Karpas-422 (cell line): ENCODE data around the gene GATAD2B. TPM values are rescaled to one million over a fixed set of nuclear protein-coding genes. Genes with fewer than 3 reads are reported as not detected.

ENCODE experiments used
- DNase-seq: peaks from one replicate; pipeline ENCODE4 v3.0.0-alpha.2; 2015
- H2AFZ ChIP-seq: fragments of 200-600 bp; sonication (generic); 2 replicates; pipeline ENCODE4 v1.6.1; 2014; ENCODE audit warnings: antibody characterized with exemption, low read length, mixed read lengths
- H3K27ac ChIP-seq: fragments of 200-600 bp; sonication (generic); 2 replicates; pipeline ENCODE4 v1.5.1; 2014; ENCODE audit warnings: mild to moderate bottlenecking, low read length, moderate library complexity
- H3K27me3 ChIP-seq: fragments of 200-600 bp; sonication (generic); 2 replicates; pipeline ENCODE4 v1.6.1; 2014; ENCODE audit warnings: low read length, mixed read lengths
- H3K36me3 ChIP-seq: fragments of 200-600 bp; sonication (generic); 2 replicates; pipeline ENCODE4 v1.6.1; 2014; ENCODE audit warnings: low read length, mixed read lengths; ENCODE audit not compliant: insufficient read depth
- H3K4me1 ChIP-seq: fragments of 200-600 bp; sonication (generic); 2 replicates; pipeline ENCODE4 v1.6.1; 2014; ENCODE audit warnings: mild to moderate bottlenecking, low read length, mixed read lengths
- H3K4me2 ChIP-seq: fragments of 200-600 bp; sonication (generic); 2 replicates; pipeline ENCODE4 v1.6.1; 2014; ENCODE audit warnings: low read length, low read depth, mild to moderate bottlenecking; ENCODE audit not compliant: poor library complexity, severe bottlenecking
- H3K4me3 ChIP-seq: fragments of 200-600 bp; sonication (generic); 2 replicates; pipeline ENCODE4 v1.5.1; 2014; ENCODE audit warnings: mild to moderate bottlenecking, antibody characterized with exemption, low read length, mixed read lengths
- H3K79me2 ChIP-seq: fragments of 200-600 bp; sonication (generic); 2 replicates; pipeline ENCODE4 v1.6.1; 2014; ENCODE audit warnings: mild to moderate bottlenecking, low read length, mixed read lengths
- H3K9ac ChIP-seq: fragments of 200-600 bp; sonication (generic); 2 replicates; pipeline ENCODE4 v1.6.0; 2014; ENCODE audit warnings: low read length
- H3K9me2 ChIP-seq: fragments of 200-600 bp; sonication (generic), shearing (Covaris generic); replicated peaks from 2 replicates; pipeline ENCODE4 v1.6.0; 2014; ENCODE audit warnings: mild to moderate bottlenecking, low read length, moderate library complexity; ENCODE audit not compliant: insufficient read depth
- H3K9me3 ChIP-seq: fragments of 300-700, 200-600 bp; sonication (generic); 2 replicates; pipeline ENCODE4 v1.6.1; 2014; ENCODE audit warnings: low read length, mixed read lengths
- H4K20me1 ChIP-seq: fragments of 200-600 bp; sonication (generic); 2 replicates; pipeline ENCODE4 v1.6.1; 2014; ENCODE audit warnings: mild to moderate bottlenecking, antibody characterized with exemption, low read length, low read depth; ENCODE audit not compliant: insufficient read depth
- total RNA-seq: library from RNA; depleted of rRNA; stranded (reverse); fragments of >200 nt; shearing (Covaris generic); gene quantifications from 2 replicates; pipeline ENCODE4 v1.2.3, GENCODE V29; 2014; ENCODE audit warnings: low replicate concordance

GATAD2B gene
- total RNA-seq, 1 experiment from 2014 or later = 21.8 TPM

DNA sequence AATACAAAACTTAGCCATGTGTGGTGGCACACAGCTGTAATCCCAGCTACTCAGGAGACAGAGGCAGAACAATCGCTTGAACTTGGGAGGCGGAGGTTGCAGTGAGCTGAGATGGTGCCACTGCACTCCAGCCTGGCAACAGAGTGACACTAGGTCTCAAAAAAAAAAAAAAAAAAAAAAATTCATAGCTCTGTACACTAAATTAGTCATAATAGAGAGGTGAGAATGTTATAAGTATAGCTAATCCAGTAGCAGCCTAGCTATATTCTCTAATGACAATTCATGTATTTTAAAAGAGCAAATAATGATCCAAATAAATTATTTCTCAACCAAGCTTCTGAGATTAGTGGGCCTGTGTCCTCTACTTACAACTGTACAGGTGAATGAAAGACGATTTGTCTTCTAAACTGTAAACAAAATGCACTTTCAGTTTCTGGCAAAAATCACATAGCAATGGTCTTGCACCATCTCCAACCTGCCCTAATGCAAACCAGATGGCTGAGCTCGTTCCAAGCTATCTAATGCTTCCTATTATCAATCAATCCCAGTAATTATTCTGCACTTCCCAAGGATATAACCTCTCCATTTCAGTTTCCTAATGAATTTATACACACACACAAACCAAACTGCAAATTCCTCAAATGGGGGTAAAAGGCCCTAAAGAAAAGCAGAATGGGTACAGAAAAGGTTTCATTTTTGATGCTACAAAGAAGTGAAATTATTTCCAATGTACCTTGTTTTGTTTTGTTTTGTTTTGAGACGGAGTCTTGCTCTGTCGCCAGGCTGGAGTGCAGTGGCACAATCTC lies 56.5 kb downstream of the GATAD2B start:
- no peak for DNase-seq
- Histone ChIP-seq H3K27ac (no peak overlapping the region), H3K36me3 (no peaks in the 10 kb centered on the region), H3K9me2 (no peaks in the 10 kb centered on the region), H3K9ac (no peak overlapping the region), H3K4me3 (no peak overlapping the region), H3K79me2 (peaks cover 93% of the 10 kb centered on the region), H3K27me3 (no peaks in the 10 kb centered on the region), H3K4me1 (peaks cover 3% of the 10 kb centered on the region; the same call in 1 of the 2 replicates), H3K9me3 (no peaks in the 10 kb centered on the region), H4K20me1 (no peaks in the 10 kb centered on the region), H2AFZ (no peak overlapping the region), H3K4me2 (no peak overlapping the region)

DNA sequence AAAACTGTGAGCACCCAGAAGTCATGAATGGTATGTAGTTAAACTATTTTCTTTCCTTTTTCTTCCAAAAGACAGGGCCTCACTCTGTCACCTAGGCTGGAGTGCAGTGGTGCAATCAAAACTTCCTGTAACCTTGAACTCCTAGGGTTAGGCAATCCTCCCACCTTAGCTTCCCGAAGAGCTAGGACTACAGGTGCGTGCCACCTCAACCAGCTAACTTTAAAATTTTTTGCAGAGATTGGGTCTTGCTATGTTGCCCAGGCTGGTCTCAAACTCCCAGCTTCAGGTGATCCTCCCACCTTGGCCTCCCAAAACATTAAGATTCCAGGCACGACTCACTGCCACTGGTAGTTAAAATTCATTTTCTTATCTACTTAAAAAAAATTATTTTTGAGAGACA lies 62.5 kb downstream of the GATAD2B start:
- H3K27me3 ChIP-seq = no peaks in the 10 kb centered on the region
- H3K9me2 ChIP-seq = no peaks in the 10 kb centered on the region
- peaks cover 5% of the 10 kb centered on the region; the same call in 1 of the 2 replicates for H3K36me3 ChIP-seq
- H4K20me1 ChIP-seq = no peaks in the 10 kb centered on the region
- no peak overlapping the region for H3K27ac ChIP-seq
- no peak overlapping the region for H3K4me2 ChIP-seq
- H3K4me3 ChIP-seq = no peak overlapping the region
- no peaks in the 10 kb centered on the region for H3K9me3 ChIP-seq
- no peak for DNase-seq
- H3K9ac ChIP-seq = no peak overlapping the region
- peaks cover 12% of the 10 kb centered on the region for H3K4me1 ChIP-seq
- H2AFZ ChIP-seq = no peak overlapping the region
- H3K79me2 ChIP-seq = peaks cover 83% of the 10 kb centered on the region

DNA sequence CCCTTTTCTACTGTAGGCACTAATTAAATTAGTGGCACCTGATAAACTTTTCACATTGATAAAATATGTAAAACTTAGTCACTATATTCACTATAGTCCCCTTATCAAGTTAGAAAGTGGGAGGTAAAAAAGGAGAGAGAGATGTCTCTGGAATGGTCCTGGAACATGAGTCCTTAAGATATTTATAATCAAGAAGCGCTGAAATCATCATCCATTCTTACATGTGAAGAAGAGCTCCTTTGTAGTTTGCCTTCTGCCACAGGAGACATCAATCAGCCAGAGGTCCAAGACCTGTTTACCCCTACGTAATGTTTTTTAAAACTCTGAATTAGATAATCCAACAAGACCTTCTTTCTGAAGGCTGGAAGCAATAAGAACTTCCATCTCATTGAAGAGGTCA lies 65.3 kb downstream of the GATAD2B start:
- Histone ChIP-seq H3K27me3 (no peaks in the 10 kb centered on the region), H3K4me2 (no peak overlapping the region), H3K9me2 (no peaks in the 10 kb centered on the region), H3K27ac (no peak overlapping the region), H4K20me1 (no peaks in the 10 kb centered on the region), H3K79me2 (peaks cover 83% of the 10 kb centered on the region), H3K9me3 (no peaks in the 10 kb centered on the region), H3K4me3 (no peak overlapping the region), H3K36me3 (peaks cover 9% of the 10 kb centered on the region; the same call in 1 of the 2 replicates), H3K4me1 (peaks cover 40% of the 10 kb centered on the region), H3K9ac (no peak overlapping the region), H2AFZ (no peak overlapping the region)
- no peak for DNase-seq

DNA sequence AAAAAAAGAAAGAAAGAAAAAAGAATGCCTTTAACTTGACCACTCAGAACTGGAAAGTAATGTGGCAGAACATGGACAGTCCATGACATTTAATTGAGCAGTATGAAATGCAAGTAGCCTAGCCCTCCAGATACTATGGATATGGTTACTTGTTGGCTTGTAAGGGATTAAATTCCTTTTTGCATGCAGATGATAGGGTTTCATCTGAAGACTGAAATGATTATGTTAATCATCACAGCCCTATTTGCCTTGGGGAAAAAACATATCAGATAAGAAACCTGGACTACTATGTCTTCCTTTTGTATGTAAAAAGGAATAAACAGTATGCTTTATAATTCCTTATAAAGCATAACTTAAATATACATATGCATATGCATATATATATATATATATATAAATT lies 66.0 kb downstream of the GATAD2B start:
- no peaks in the 10 kb centered on the region for H3K9me3 ChIP-seq
- H3K4me3 ChIP-seq = no peak overlapping the region
- H3K9ac ChIP-seq = no peak overlapping the region
- no peak overlapping the region for H3K27ac ChIP-seq
- no peak overlapping the region for H3K4me2 ChIP-seq
- no peak overlapping the region for H2AFZ ChIP-seq
- peaks cover 44% of the 10 kb centered on the region for H3K4me1 ChIP-seq
- DNase-seq = no peak
- peaks cover 83% of the 10 kb centered on the region for H3K79me2 ChIP-seq
- H3K27me3 ChIP-seq = no peaks in the 10 kb centered on the region
- H3K9me2 ChIP-seq = no peaks in the 10 kb centered on the region
- peaks cover 9% of the 10 kb centered on the region; the same call in 1 of the 2 replicates for H3K36me3 ChIP-seq
- H4K20me1 ChIP-seq = no peaks in the 10 kb centered on the region

DNA sequence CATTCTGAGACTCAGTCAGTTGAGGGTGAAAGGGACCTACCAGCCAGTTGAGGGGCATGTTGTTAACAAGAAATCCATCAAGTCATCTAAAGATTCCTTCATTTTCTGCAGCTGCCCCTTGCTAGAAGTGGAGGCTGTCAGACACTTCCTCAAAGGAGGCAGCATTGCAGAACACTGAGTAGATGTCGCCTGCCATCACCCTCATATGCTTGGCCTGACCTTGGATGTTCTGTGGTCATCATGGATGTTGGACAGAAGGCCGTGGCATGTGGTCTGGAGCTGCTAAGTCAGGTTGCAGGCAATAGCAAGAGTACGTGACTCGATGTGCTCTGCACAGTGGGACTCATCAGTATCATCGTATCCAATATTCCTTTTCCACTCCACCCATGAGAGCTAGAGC lies 70.6 kb downstream of the GATAD2B start:
- Histone ChIP-seq H3K4me2 (no peak overlapping the region), H3K27me3 (no peaks in the 10 kb centered on the region), H2AFZ (no peak overlapping the region), H3K9me2 (no peaks in the 10 kb centered on the region), H3K9ac (no peak overlapping the region), H3K79me2 (peaks cover 93% of the 10 kb centered on the region), H3K9me3 (no peaks in the 10 kb centered on the region), H3K4me3 (no peak overlapping the region), H4K20me1 (no peaks in the 10 kb centered on the region), H3K4me1 (peaks cover 63% of the 10 kb centered on the region), H3K36me3 (peaks cover 8% of the 10 kb centered on the region; the same call in 1 of the 2 replicates), H3K27ac (peak overlapping the region; percentile 34)
- no peak for DNase-seq

DNA sequence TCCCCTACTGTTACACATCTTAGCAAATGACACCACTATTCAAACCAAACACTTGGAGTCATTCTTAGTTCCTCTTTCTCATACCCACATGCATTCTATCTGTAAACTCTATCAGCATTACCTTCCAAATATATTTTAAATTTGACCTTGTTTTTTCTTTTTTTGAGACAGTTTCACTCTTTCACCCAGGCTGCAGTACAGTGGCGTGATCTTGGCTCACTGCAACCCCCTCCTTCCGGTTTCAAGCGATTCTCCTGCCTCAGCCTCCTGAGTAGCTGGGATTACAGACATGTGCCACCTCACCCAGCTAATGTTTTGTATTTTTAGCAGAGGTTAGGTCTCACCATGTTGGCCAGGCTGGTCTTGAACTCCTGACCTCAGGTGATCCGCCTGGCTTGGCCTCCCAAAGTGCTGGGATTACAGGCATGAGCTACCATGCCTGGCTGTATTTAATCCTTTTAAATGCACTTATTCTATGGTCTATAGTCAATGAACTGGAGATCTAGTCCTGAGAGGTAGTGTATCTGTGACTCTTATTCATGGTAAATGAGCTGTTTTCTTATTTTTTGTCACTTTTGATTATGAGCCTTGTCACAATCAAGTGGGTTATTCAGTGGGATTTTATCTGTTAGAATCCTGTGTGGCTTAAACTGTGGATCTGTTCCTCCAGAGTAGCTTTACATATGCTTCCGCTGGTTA lies 73.1 kb downstream of the GATAD2B start:
- Histone ChIP-seq H3K4me2 (peak overlapping the region; percentile 58), H3K4me1 (peaks cover 44% of the 10 kb centered on the region), H3K9me2 (no peaks in the 10 kb centered on the region), H4K20me1 (no peaks in the 10 kb centered on the region), H3K27me3 (no peaks in the 10 kb centered on the region), H3K79me2 (peaks cover 92% of the 10 kb centered on the region), H2AFZ (no peak overlapping the region), H3K4me3 (peak overlapping the region; percentile 33), H3K9ac (peak overlapping the region; percentile 51), H3K36me3 (peaks cover 8% of the 10 kb centered on the region; the same call in 1 of the 2 replicates), H3K9me3 (no peaks in the 10 kb centered on the region), H3K27ac (peak overlapping the region; percentile 92)
- peak; percentile 71 for DNase-seq

DNA sequence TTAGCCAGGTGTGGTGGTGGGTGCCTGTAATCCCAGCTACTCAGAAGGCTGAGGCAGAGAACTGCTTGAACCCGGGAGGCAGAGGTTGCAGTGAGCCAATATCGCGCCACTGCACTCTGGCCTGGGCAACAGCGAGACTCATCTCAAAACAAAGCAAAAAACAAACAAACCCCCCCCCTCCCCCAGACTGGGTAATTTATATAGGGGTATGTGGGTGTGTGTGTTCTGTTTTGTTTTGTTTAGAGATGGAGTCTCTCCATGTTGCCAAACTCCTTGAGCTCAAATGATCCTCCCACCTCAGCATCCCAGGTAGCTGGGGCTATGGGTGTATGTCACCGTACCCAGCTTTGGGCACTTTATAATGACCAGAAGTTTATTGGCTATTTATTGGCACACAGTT lies 74.0 kb downstream of the GATAD2B start:
- H3K4me3 ChIP-seq = peak overlapping the region; percentile 33; the same call in 1 of the 2 replicates
- peak overlapping the region; percentile 92 for H3K27ac ChIP-seq
- peak overlapping the region; percentile 58 for H3K4me2 ChIP-seq
- H3K9ac ChIP-seq = peak overlapping the region; percentile 51
- peaks cover 8% of the 10 kb centered on the region; the same call in 1 of the 2 replicates for H3K36me3 ChIP-seq
- H2AFZ ChIP-seq = no peak overlapping the region
- H3K79me2 ChIP-seq = peaks cover 90% of the 10 kb centered on the region
- no peaks in the 10 kb centered on the region for H3K9me3 ChIP-seq
- no peaks in the 10 kb centered on the region for H3K9me2 ChIP-seq
- no peaks in the 10 kb centered on the region for H4K20me1 ChIP-seq
- peaks cover 36% of the 10 kb centered on the region for H3K4me1 ChIP-seq
- H3K27me3 ChIP-seq = no peaks in the 10 kb centered on the region
- DNase-seq = no peak

DNA sequence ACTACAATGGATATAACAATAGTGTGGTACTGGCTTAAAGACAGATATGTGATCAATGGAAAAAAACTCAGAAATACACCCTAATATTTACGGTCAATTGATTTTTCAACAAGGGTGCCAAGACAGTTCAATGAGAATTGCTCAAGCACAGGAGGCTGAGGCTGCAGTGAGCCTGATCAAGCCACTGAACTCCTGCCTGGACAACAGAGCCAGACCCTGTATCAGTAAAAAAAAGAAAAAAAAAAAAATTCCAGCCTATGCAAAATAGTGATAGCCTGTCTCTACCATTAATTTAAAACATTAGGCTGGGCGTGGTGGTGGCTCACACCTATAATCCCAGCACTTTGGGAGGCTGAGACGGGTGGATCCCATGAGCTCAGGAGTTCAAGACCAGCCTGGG lies 77.6 kb downstream of the GATAD2B start:
- Histone ChIP-seq H3K36me3 (0 out of 2 replicates have a peak, but pooled peaks cover 3% of the 10 kb centered on the region), H2AFZ (no peak overlapping the region), H3K4me1 (peaks cover 44% of the 10 kb centered on the region), H3K4me2 (no peak overlapping the region), H3K79me2 (peaks cover 83% of the 10 kb centered on the region), H3K27me3 (no peaks in the 10 kb centered on the region), H4K20me1 (no peaks in the 10 kb centered on the region), H3K9me2 (no peaks in the 10 kb centered on the region), H3K27ac (no peak overlapping the region), H3K9me3 (no peaks in the 10 kb centered on the region), H3K9ac (no peak overlapping the region), H3K4me3 (no peak overlapping the region)
- no peak for DNase-seq
